SK-N-SH treated with all-trans-retinoic acid at 6 μM for 48 hours (cell line): ENCODE data around the gene YY2.
"Not testable (repeated sequence)": the region's sequence is repeated elsewhere in the genome, so short reads cannot be mapped to it uniquely, and the experiment has no call there.

Experiments
- ATAC-seq: fragments of 200-7000 bp; cut with Tn5 transposase; 3 replicates; pipeline ENCODE4 v1.9.1; 2020; ENCODE audit warnings: mild to moderate bottlenecking, moderate library complexity
- ARNTL ChIP-seq: fragments of 450-650 bp; formaldehyde crosslinking; IDR thresholded peaks from 2 replicates; pipeline ENCODE4 v1.5.0; 2020; ENCODE audit warnings: low read depth, mild to moderate bottlenecking, moderate library complexity, borderline replicate concordance
- CREB5 ChIP-seq: fragments of 250-450 bp; sonication (Bioruptor Pico); IDR thresholded peaks from 2 replicates; pipeline ENCODE4 v1.5.1; 2020; ENCODE audit warnings: low read depth, mild to moderate bottlenecking, moderate library complexity
- CSDC2 ChIP-seq: fragments of 250-450 bp; sonication (Bioruptor Pico); IDR thresholded peaks from 2 replicates; pipeline ENCODE4 v1.5.0; 2020; ENCODE audit warnings: mild to moderate bottlenecking, moderate library complexity
- ISL1 ChIP-seq: fragments of 250-450 bp; sonication (Bioruptor Pico); IDR thresholded peaks from 2 replicates; pipeline ENCODE4 v2.1.2; 2022; ENCODE audit warnings: mild to moderate bottlenecking, moderate library complexity
- OSR1 ChIP-seq: fragments of 250-450 bp; sonication (Bioruptor Pico); IDR thresholded peaks from 2 replicates; pipeline ENCODE4 v1.8.0; 2022; ENCODE audit warnings: moderate library complexity, mild to moderate bottlenecking, inconsistent platforms
- POU6F1 ChIP-seq: fragments of 250-450 bp; sonication (Bioruptor Pico); IDR thresholded peaks from 2 replicates; pipeline ENCODE4 v1.8.0; 2021; ENCODE audit warnings: low read depth, mild to moderate bottlenecking, moderate library complexity, borderline replicate concordance
- RARB ChIP-seq: fragments of 250-450 bp; sonication (Bioruptor Pico); IDR thresholded peaks from 2 replicates; pipeline ENCODE4 v1.8.0; 2021; ENCODE audit warnings: mild to moderate bottlenecking, moderate library complexity
- SNAI2 ChIP-seq: fragments of 250-450 bp; sonication (Bioruptor Pico); IDR thresholded peaks from 2 replicates; pipeline ENCODE4 v1.5.0; 2020; ENCODE audit warnings: mild to moderate bottlenecking, moderate library complexity
- TCF4 ChIP-seq: fragments of 250-450 bp; sonication (Bioruptor Pico); IDR thresholded peaks from 2 replicates; pipeline ENCODE4 v1.8.0; 2021; ENCODE audit warnings: mild to moderate bottlenecking, moderate library complexity, borderline replicate concordance
- TOX ChIP-seq: fragments of 250-450 bp; sonication (Bioruptor Pico); IDR thresholded peaks from 2 replicates; pipeline ENCODE4 v1.8.0; 2021; ENCODE audit warnings: mild to moderate bottlenecking, moderate library complexity, borderline replicate concordance
- TSHZ2 ChIP-seq: fragments of 250-450 bp; sonication (Bioruptor Pico); IDR thresholded peaks from 2 replicates; pipeline ENCODE4 v1.5.0; 2020; ENCODE audit warnings: mild to moderate bottlenecking, moderate library complexity
- ZC3H10 ChIP-seq: fragments of 250-450 bp; sonication (Bioruptor Pico); IDR thresholded peaks from 2 replicates; pipeline ENCODE4 v1.5.1; 2021; ENCODE audit warnings: mild to moderate bottlenecking, moderate library complexity
- ZFP30 ChIP-seq: fragments of 450-650 bp; formaldehyde crosslinking; IDR thresholded peaks from 2 replicates; pipeline ENCODE4 v1.5.0; 2022; ENCODE audit warnings: mild to moderate bottlenecking, moderate library complexity
- ZNF565 ChIP-seq: fragments of 450-650 bp; formaldehyde crosslinking; conservative IDR thresholded peaks from 2 replicates; pipeline ENCODE4 v1.5.0; 2020; ENCODE audit warnings: low read depth, mild to moderate bottlenecking, moderate library complexity
- ZNF70 ChIP-seq: fragments of 450-650 bp; formaldehyde crosslinking; IDR thresholded peaks from 2 replicates; pipeline ENCODE4 v1.5.0; 2020; ENCODE audit warnings: mild to moderate bottlenecking, moderate library complexity
- ZNF8 ChIP-seq: fragments of 450-650 bp; formaldehyde crosslinking; IDR thresholded peaks from 2 replicates; pipeline ENCODE4 v1.5.0; 2020; ENCODE audit warnings: mild to moderate bottlenecking, moderate library complexity

Gene YY2

GRCh38 chrX:21865436-21865835 lies 9.6 kb downstream of the YY2 start:
- no peak for TF ChIP-seq TCF4 (CRISPR knock-in tag)
- TF ChIP-seq ZNF565 (CRISPR knock-in tag), result no peak
- TF ChIP-seq POU6F1, result no peak
- TF ChIP-seq RARB (CRISPR knock-in tag), result no peak
- no peak for ATAC-seq

- TF ChIP-seq CSDC2 (CRISPR knock-in tag) (no peak), TSHZ2 (CRISPR knock-in tag) (no peak), ARNTL (no peak), ISL1 (CRISPR knock-in tag) (no peak), OSR1 (CRISPR knock-in tag) (no peak), ZNF70 (CRISPR knock-in tag) (no peak), ZNF565 (CRISPR knock-in tag) (no peak), SNAI2 (CRISPR knock-in tag) (no peak)
- peak; percentile 33; the same call in 1 of the 3 replicates for ATAC-seq
Measured at GRCh38 chrX:21870494-21870893, 14.7 kb downstream of the YY2 start.

GRCh38 chrX:21873063-21873775 lies 17.4 kb downstream of the YY2 start:
- TF ChIP-seq ARNTL (no peak), CREB5 (CRISPR knock-in tag) (no peak), ZC3H10 (no peak), POU6F1 (no peak), ZNF8 (CRISPR knock-in tag) (no peak)
- no peak for ATAC-seq

GRCh38 chrX:21874182-21874581 lies 18.4 kb downstream of the YY2 start:
- ATAC-seq, result not testable (repeated sequence)

GRCh38 chrX:21875013-21875412 lies 19.2 kb downstream of the YY2 start:
- no peak for ATAC-seq
- TF ChIP-seq SNAI2 (CRISPR knock-in tag) (no peak), ISL1 (CRISPR knock-in tag) (no peak), TCF4 (CRISPR knock-in tag) (no peak; the same call in 1 of the 2 replicates), ARNTL (no peak)

- no peak for ATAC-seq
- TF ChIP-seq TOX (CRISPR knock-in tag) (no peak), ZFP30 (no peak)
- TF ChIP-seq, all 23 proteins: peak for 0
Measured at GRCh38 chrX:21881881-21882574, 26.2 kb downstream of the YY2 start.
